Effector CD4-positive, alpha-beta T cell (primary cell): ENCODE data around the gene SERPINB6.
"Not testable (repeated sequence)": the region's sequence is repeated elsewhere in the genome, so short reads cannot be mapped to it uniquely, and the experiment has no call there.

Source experiments
- DNase-seq: peaks from one replicate; pipeline ENCODE4 v3.0.0-alpha.2; 2020
- total RNA-seq: gene quantifications from one replicate; lab custom pipeline; 2026; lab: John Stamatoyannopoulos, UW

Gene SERPINB6
- total RNA-seq, result 25.1 reads per million, percentile 52 among the genes with 10 or more reads in this experiment

DNA sequence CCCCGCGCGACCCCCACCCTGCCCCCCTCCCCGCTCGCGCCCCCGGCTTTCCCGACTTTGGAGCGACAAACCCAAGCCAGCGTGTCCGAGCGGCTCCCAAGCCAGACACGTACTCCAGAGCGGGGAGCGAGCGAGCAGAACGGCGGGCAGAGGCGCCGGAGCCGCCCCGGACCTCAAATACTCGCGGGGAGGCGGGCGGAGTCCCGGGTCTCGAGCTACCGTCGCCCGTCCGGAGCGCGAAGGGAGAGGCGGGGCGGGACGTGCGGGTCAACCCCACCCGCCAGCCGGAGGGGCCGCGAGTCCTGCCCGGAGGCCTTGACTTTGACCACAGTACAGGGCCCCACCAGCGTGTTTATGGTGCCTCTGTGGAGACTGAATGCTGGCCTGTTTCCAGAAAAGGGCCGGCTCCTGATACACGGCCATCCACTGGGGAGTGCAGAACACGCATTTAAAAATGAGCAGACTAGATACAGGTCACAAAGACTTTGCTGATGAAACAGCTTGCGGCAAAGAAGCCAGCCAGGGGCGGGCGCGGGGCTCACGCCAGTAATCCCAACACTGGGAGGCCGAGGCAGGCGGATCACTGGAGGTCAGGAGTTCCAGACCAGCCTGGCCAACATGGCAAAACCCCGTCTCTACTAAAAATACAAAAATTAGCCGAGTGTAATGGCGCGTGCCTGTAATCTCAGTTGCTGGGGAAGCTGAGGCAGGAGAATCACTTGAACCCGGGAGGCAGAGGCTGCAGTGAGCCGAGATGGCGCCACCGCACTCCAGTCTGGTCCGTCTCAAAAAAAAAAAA is at the start of gene SERPINB6:
SERPINB6 (minus strand) TSS at position 148 of the 799 bp plus-strand sequence. CDS start 12,235 bp downstream, outside the sequence.
- peak; percentile 12 for DNase-seq

- no peak for DNase-seq
Observed at GRCh38 chr6:3019749-3020320, 48.5 kb upstream of the SERPINB6 start.

DNA sequence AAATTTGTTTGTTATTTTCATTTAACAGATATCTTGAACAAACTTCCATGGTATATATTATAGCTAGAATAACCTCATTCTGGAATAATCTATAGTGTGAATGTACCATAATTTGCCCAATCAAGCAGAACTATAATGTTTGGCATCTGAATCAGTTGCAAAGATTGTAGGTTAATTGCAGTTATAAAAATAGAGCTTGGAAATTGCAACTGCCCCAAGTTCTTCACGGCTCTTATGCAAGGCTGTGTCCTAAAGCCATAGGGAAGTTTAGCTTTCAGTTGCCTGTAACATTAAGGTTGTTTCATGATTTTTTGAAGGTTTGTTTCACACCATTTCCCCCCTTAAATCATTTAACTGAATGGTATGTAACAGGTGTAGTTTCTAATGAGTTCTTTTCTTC is 47.7 kb upstream of the SERPINB6 start:
- no peak for DNase-seq

DNA sequence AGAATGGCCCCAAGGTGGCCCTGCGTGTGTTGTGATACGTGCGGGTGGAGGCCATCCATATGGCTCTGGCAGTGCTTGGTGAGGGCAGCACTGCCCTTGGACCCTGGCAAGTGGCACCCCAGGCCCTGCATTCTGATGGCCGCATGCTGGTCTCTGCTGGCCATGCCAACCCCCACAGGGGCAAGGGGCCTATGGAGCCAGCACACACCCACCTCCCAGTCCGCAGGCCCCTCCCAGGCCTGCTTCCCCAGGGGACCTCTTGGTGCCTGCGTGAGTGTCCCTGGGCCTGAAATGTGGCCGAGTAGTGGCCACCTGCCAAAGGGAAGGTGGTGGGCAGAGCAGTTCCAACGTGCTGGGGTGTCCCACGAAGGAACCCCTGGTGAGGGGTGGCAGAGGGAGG is 45.9 kb upstream of the SERPINB6 start:
- DNase-seq, result no peak

DNA sequence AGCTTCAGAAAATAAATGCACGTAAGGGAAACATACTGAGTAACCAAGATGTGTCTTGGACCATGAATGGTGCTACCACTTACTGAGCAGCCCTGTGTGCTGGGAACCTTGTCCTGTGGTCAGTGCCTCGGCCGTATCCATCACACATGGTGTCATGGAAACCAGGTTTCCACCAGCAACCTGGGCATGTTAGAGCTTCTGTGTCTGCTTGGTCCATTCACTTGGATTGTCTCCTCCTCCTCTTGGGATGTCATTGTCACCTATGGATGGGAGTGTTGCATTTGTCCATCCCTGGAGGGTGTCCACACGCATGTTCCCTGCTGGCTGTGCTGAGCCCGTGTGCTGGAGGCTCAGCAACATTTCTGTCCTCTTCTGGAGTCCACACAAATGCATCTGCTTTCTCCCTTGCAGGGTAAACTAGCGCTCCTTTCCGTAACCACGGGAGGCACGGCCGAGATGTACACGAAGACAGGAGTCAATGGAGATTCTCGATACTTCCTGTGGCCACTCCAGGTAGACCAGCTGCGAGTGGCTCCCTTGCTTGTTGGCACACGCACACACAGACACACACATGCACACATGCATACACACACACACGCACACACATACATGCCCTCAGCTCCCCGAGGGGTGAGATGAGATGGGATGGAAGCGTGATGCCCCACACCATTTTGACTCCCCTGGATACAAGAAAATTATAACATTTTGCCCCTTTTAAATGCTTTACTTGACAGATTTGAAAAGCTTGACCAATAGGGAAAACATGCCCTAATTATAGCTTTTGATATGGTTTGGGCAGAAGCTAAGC is 45.3 kb upstream of the SERPINB6 start:
- no peak for DNase-seq

DNA sequence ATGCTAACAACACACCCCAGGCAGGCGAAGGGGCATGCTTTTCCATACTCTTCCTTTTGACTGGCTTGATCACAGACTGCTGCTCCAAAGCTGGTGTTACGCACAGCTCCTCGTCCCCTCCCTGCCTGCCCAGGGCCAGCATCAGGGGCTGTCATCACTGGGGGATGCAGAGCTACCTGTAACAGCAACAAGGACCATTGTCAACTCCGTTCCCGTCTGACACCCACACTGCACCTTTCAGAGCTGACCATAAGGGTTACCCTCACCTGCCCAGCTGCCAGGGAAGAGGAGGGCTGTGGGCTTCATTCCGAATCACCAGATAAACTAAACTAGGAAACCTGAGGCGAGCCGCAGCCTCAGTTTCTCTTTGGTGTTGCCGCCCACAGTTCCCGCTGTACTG is 43.8 kb upstream of the SERPINB6 start:
- DNase-seq, result no peak

DNA sequence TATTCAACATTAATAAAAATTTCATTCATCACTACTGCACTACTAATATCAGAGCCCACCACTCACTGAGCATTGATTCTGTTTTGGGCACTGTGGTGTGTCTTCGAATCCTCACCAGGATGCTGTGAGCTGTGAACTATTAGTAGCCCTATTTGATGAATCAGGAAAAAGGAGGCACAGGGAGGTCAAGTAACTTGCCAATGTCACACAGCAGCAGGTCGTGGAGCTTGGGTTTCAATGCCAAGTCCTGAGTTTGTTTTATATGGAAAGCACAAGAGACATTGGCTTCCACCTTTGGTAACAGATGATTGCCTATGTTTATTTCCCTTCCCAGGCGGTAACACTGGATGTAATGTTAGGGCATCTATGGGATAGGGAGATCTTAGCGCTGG is 43.3 kb upstream of the SERPINB6 start:
- DNase-seq, result no peak

- DNase-seq, result no peak
Observed at GRCh38 chr6:3013901-3014674, 42.7 kb upstream of the SERPINB6 start.

DNA sequence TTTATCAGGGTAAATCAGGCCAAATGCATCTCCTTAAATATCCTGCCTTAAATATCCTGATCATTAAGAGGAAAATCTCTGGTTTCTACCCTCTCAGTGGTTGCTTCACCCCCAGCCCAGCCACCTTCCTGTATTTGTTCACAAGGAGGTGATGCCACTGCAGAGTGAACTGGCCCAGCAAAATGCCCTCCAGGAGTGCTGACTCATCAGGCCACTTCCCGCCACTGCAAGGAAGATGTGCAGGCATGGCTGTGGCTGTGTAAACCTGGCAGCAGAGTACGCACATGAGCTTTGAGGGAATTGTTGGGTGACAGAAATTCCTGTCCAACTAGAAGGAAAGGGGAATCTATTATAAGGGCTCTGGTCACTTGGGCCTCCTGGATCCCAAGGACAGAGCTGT is 42.1 kb upstream of the SERPINB6 start:
- DNase-seq, result no peak

DNA sequence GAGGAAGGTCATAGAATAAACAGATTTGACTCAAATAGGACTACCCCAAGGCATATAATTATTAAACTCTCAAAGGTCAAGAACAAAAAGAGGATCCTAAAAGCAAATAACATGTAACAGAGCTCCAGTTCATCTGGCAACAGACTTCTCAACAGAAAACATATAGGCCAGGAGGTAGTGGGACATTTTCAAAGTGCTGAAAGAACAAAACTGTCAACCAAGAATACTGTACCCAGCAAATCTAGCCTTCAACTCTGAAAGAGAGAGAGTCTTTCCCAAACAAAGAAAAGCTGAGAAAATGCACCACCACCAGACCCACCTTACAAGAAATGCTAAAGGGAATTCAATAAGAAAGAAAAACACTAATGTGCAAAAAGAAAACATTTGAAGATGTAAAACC is 40.2 kb upstream of the SERPINB6 start:
- DNase-seq, result no peak

GRCh38 chr6:3011158-3011557 is 39.8 kb upstream of the SERPINB6 start:
- no peak for DNase-seq

DNA sequence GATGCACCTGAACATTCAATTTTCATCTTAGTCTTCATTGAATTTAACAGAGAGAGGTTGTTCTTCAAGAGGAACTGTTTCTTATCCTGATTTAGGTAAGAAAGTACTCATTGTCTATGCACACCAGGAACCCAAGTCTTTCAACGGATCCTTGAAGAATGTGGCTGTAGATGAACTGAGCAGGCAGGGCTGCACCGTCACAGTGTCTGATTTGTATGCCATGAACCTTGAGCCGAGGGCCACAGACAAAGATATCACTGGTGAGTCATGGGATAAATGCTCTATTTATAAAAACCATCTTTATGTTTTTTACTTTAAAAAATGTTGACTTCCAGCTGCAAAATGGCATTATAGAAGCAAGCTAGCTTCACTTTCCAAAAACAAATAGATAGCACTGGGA is 38.6 kb upstream of the SERPINB6 start:
- DNase-seq, result no peak

DNA sequence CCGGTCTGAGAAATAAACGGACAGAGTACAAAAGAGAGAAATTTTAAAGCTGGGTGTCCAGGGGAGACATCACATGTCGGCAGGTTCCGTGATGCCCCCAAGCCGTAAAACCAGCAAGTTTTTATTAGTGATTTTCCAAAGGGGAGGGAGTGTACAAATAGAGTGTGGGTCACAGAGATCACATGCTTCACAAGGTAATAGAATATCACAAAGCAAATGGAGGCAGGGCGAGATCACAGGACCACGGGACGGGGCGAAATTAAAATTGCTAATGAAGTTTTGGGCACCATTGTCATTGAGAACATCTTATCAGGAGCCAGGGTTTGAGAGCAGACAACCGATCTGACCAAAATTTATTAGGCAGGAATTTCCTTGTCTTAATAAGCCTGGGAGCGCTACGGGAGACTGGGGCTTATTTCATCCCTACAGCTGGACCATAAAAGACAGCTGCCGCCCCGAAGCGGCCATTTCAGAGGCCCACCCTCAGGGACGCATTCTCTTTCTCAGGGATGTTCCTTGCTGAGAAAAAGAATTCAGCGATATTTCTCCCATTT is 37.4 kb upstream of the SERPINB6 start:
- DNase-seq, result not testable (repeated sequence)

DNA sequence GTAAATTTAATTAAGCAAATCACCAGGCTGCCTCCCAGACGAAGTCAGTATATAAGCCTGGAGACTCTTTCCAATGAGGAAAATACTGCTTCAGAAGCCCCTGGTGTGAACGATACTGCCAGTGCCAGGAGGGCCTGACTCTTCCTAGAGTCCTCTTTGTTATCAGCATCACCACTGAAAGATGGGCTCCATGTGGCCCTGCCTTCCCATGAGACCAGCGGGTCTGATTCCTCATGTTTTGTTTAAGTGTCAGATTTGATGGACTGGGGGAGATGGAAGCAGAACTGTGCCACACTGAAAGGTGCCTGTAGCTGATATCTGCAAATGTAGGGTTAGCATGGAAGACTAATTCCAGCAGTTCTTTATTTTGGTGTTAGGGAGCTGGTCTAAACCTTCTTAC is 36.2 kb upstream of the SERPINB6 start:
- DNase-seq, result no peak

DNA sequence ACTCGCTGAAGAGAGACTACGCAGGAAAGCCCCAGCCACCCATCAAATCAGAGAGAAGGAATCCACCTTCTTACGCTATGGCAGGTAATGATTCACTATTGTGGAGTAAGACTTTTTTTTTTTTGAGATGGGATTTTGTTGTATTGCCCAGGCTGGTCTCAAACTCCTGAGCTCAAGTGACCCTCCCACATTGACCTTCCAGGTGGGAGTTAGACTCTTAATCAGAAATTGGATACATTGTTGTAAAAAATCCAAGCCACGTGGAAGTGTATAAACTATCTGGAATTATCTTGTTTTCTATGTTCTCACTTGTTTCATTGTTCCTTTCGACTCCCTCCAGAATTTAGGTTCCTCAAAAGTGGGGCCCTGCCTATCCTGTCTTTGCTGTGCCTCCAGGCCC is 35.1 kb upstream of the SERPINB6 start:
- DNase-seq, result no peak

DNA sequence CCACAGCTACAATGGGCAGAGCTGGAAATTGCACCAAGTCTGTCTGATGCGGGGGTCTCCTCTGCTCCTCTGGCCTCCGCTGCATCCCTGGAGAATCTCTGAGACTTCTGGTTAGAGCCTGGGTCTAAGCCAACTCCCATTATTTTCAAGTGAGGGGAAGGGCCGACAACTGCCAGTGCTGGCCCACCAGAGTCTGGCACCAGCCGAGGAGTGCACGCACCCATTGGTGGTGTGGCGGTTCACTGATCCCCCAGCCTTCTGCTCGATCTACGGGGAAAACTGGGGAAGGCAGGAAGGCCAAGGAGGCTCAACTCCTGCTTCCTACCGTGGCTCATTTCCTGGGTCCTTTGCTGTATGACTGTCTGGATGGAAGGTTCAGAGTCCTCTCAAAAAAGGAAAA is 34.5 kb upstream of the SERPINB6 start:
- no peak for DNase-seq

DNA sequence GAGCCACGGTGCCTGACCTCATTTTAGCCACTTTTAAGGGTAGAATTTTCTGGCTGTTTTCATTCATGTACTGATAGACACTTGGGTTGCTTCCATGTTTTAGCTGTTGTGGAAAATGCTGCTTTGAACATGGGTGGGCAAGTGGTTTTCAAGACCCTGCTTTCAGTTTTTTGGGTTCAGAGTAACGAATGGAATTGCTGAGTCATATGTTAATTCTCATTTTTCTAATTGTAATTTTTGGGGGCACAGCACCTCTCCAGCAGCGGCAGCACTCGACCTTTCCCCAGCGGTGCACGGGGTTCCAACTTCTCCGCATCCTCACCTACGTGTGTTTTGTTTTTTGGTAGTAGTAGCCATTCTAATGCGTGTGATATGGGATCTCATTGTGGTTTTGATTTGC is 33.7 kb upstream of the SERPINB6 start:
- no peak for DNase-seq

DNA sequence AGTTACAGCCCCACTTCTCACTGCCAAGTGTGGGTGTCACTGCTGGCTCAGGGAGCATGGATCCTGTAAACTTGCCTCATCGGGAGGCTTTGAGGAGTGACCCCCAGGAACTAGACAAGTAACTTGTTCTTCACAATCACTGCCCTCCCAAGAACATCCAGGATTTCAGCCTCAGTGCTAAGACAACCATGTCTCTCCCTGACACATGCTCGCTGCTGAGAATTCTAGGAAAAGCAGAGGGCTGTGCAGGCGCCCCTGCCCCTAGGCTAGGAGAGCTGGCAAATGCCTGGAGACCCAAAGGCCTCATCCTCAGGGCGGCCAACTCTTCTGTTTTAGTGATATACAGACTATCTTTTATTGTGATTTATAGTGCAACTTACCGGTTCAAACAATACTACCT is 31.9 kb upstream of the SERPINB6 start:
- DNase-seq, result not testable (repeated sequence)

GRCh38 chr6:3001773-3002293 is 30.5 kb upstream of the SERPINB6 start:
- peak; percentile 5 for DNase-seq

GRCh38 chr6:3001146-3001772 is 29.9 kb upstream of the SERPINB6 start:
- DNase-seq, result no peak
